Measurements from ENCODE around the gene CCT3. TPM values are rescaled to one million over a fixed set of nuclear protein-coding genes. Genes with fewer than 3 reads are reported as not detected.

Gene CCT3
- total RNA-seq, 1 donor from 2014 or later: 174 TPM

GRCh38 chr1:156286061-156286460 is 52.0 kb downstream of the CCT3 start:
- no peaks in the 10 kb centered on the region for H3K27me3 Mint-ChIP-seq (ENCODE audit: low read depth)
- no peaks in the 10 kb centered on the region for H3K9me3 Mint-ChIP-seq
- peaks cover 3% of the 10 kb centered on the region for H3K36me3 Mint-ChIP-seq
- H3K27ac Mint-ChIP-seq: no peak overlapping the region
- DNase-seq (ENCODE audit: low spot score in 2 of 2, unreplicated experiment in 2 of 2): no peak
- no peak overlapping the region for H3K4me3 Mint-ChIP-seq
- TF ChIP-seq CTCF (IDR thresholded peaks at IDR 0.05; ENCODE audit: unreplicated experiment): no peak
- H3K4me1 Mint-ChIP-seq: peaks cover 29% of the 10 kb centered on the region

GRCh38 chr1:156285437-156285836 is 52.7 kb downstream of the CCT3 start:
- H3K27ac Mint-ChIP-seq: no peak overlapping the region
- H3K36me3 Mint-ChIP-seq: peaks cover 3% of the 10 kb centered on the region
- H3K27me3 Mint-ChIP-seq (ENCODE audit: low read depth): no peaks in the 10 kb centered on the region
- no peak for DNase-seq (ENCODE audit: low spot score in 2 of 2, unreplicated experiment in 2 of 2)
- no peaks in the 10 kb centered on the region for H3K9me3 Mint-ChIP-seq
- peaks cover 33% of the 10 kb centered on the region for H3K4me1 Mint-ChIP-seq
- TF ChIP-seq CTCF (IDR thresholded peaks at IDR 0.05; ENCODE audit: unreplicated experiment): no peak
- no peak overlapping the region for H3K4me3 Mint-ChIP-seq

- Mint-ChIP-seq H3K9me3 (no peaks in the 10 kb centered on the region), H3K4me3 (peak overlapping the region; percentile 86), H3K4me1 (peaks cover 33% of the 10 kb centered on the region), H3K27me3 (ENCODE audit: low read depth) (no peaks in the 10 kb centered on the region), H3K36me3 (peaks cover 3% of the 10 kb centered on the region), H3K27ac (no peak overlapping the region)
- TF ChIP-seq CTCF (IDR thresholded peaks at IDR 0.05; ENCODE audit: unreplicated experiment): no peak
- DNase-seq (ENCODE audit: low spot score in 2 of 2, unreplicated experiment in 2 of 2): no peak
Measured at GRCh38 chr1:156284757-156285156, 53.3 kb downstream of the CCT3 start.

- Mint-ChIP-seq H3K36me3 (peaks cover 3% of the 10 kb centered on the region), H3K4me3 (peak within 1 kb of the TSS; percentile 86), H3K4me1 (peaks cover 33% of the 10 kb centered on the region), H3K27ac (peak within 1 kb of the TSS; percentile 95), H3K27me3 (ENCODE audit: low read depth) (no peaks in the 10 kb centered on the region), H3K9me3 (no peaks in the 10 kb centered on the region)
- no peak for DNase-seq (ENCODE audit: low spot score in 2 of 2, unreplicated experiment in 2 of 2)
- no peak for TF ChIP-seq CTCF (IDR thresholded peaks at IDR 0.05; ENCODE audit: unreplicated experiment)
Measured at GRCh38 chr1:156284112-156284511, 54.0 kb downstream of the CCT3 start, which contains the start of gene TMEM79. TSS of gene TMEM79 (plus strand) at chr1:156284325. CDS start at chr1:156285227, 902 bp downstream.

GRCh38 chr1:156283521-156283920 is 54.6 kb downstream of the CCT3 start:
- H3K36me3 Mint-ChIP-seq: peaks cover under 1% of the 10 kb centered on the region

More at GRCh38 chr1:156283521-156283920, 54.6 kb downstream of the CCT3 start:
- peak overlapping the region; percentile 95 for H3K27ac Mint-ChIP-seq
- H3K27me3 Mint-ChIP-seq (ENCODE audit: low read depth): no peaks in the 10 kb centered on the region
- TF ChIP-seq CTCF (IDR thresholded peaks at IDR 0.05; ENCODE audit: unreplicated experiment): no peak
- peak overlapping the region; percentile 86 for H3K4me3 Mint-ChIP-seq
- no peaks in the 10 kb centered on the region for H3K9me3 Mint-ChIP-seq
- DNase-seq (ENCODE audit: low spot score in 2 of 2, unreplicated experiment in 2 of 2): no peak
- peaks cover 33% of the 10 kb centered on the region for H3K4me1 Mint-ChIP-seq

All from mesothelial cell of epicardium (in vitro differentiated cells).